OCI-LY1 (cell line): Measurements from ENCODE around the gene FURIN.

Experiments used
- H2AFZ ChIP-seq: fragments of 200-600 bp; sonication (generic), shearing (Covaris generic); 2 replicates; pipeline ENCODE4 v1.6.0; 2014; ENCODE audit warnings: antibody characterized with exemption, mild to moderate bottlenecking, low read length
- H3F3A ChIP-seq: fragments of 200-600 bp; sonication (generic), shearing (Covaris generic); 2 replicates; pipeline ENCODE4 v1.6.0; 2014; ENCODE audit warnings: mild to moderate bottlenecking, antibody characterized with exemption, low read length, moderate library complexity; ENCODE audit not compliant: insufficient read depth
- H3K27ac ChIP-seq: fragments of 200-600 bp; sonication (generic); 2 replicates; pipeline ENCODE4 v1.5.1; 2014; ENCODE audit warnings: low read length, mixed run types, mild to moderate bottlenecking, low read depth; ENCODE audit not compliant: poor library complexity, severe bottlenecking
- H3K27me3 ChIP-seq: fragments of 200-600 bp; sonication (generic); 2 replicates; pipeline ENCODE4 v1.6.0; 2014; ENCODE audit warnings: antibody characterized with exemption, mild to moderate bottlenecking, low read length, moderate library complexity; ENCODE audit not compliant: insufficient read depth
- H3K36me3 ChIP-seq: fragments of 200-600 bp; sonication (generic); 2 replicates; pipeline ENCODE4 v1.6.1; 2014; ENCODE audit warnings: mild to moderate bottlenecking, antibody characterized with exemption, low read length, moderate library complexity, mixed read lengths; ENCODE audit not compliant: insufficient read depth
- H3K4me1 ChIP-seq: fragments of 200-600 bp; sonication (generic); 2 replicates; pipeline ENCODE4 v1.5.1; 2014; ENCODE audit warnings: mild to moderate bottlenecking, low read length, moderate library complexity; ENCODE audit not compliant: insufficient read depth, severe bottlenecking
- H3K4me2 ChIP-seq: fragments of 200-600 bp; sonication (generic), shearing (Covaris generic); 2 replicates; pipeline ENCODE4 v1.6.1; 2014; ENCODE audit warnings: low read length
- H3K4me3 ChIP-seq: fragments of 200-600 bp; sonication (generic); 2 replicates; pipeline ENCODE4 v1.5.1; 2014; ENCODE audit warnings: low read length, low read depth, mild to moderate bottlenecking, mixed read lengths; ENCODE audit not compliant: poor library complexity, severe bottlenecking
- H3K79me2 ChIP-seq: fragments of 200-600 bp; shearing (Covaris generic); 2 replicates; pipeline ENCODE4 v1.6.1; 2016; ENCODE audit warnings: mixed run types, low read length, mixed read lengths; ENCODE audit not compliant: insufficient read depth
- H3K9ac ChIP-seq: fragments of 200-600 bp; sonication (generic), shearing (Covaris generic); 2 replicates; pipeline ENCODE4 v1.6.1; 2014; ENCODE audit warnings: mild to moderate bottlenecking, low read length, mixed read lengths
- H3K9me2 ChIP-seq: fragments of 200-600 bp; sonication (generic), shearing (Covaris generic); 2 replicates; pipeline ENCODE4 v1.6.1; 2014; ENCODE audit warnings: low read depth, mild to moderate bottlenecking, low read length, mixed read lengths
- H3K9me3 ChIP-seq: fragments of 200-600 bp; shearing (Covaris generic); 2 replicates; pipeline ENCODE4 v1.6.1; 2014; ENCODE audit warnings: low read length, mixed read lengths
- H4K20me1 ChIP-seq: fragments of 200-600 bp; sonication (generic), shearing (Covaris generic); 2 replicates; pipeline ENCODE4 v1.6.0; 2016; ENCODE audit warnings: mild to moderate bottlenecking, low read length; ENCODE audit not compliant: insufficient read depth
- EZH2 ChIP-seq: fragments of 200-600 bp; sonication (generic), shearing (Covaris generic); IDR thresholded peaks from 2 replicates; pipeline ENCODE4 v1.8.0; 2017; ENCODE audit warnings: borderline replicate concordance, mixed run types, mild to moderate bottlenecking, antibody characterized with exemption, low read length, moderate library complexity, mixed read lengths
- TF ChIP-seq, protein P1 (sequence below): fragments of 200-600 bp; sonication (generic), shearing (Covaris generic); IDR thresholded peaks from 2 replicates; pipeline ENCODE4 v1.5.1; 2017; ENCODE audit warnings: mild to moderate bottlenecking, antibody characterized with exemption, low read length, moderate library complexity, mixed read lengths

The FURIN gene

DNA sequence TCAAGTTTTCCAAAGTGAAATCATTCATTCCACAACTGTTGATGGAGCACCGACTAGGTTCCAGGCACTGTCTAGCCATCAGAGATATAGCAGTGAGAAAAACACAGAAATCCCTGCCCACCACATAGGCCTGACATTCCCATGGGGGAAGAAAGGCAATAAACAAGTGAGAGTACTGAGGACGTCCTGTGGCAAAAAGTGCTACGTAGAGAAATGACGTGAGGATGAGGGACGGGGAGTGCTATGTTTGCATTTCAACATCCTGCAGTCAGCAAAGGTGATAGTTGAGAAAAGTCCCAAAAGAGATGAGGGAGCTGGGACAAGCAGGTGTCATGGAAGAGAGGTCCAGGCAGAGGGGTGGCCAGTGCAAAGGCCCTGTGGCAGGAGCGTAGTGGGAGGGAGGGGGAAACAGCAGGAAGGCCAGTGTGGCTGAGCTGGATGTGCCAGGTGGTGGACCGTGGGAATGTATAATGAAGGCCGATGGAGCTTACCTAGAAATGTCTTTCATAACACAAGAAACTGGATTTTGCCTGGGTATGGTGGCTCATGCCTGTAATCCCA, 10.4 kb upstream of the FURIN start:
- H3K27me3 ChIP-seq = 0 out of 2 replicates have a peak, but pooled peaks cover 2% of the 10 kb centered on the region
- H2AFZ ChIP-seq = no peak overlapping the region
- no peak overlapping the region for H3K4me2 ChIP-seq
- H3K9me2 ChIP-seq = no peaks in the 10 kb centered on the region
- no peaks in the 10 kb centered on the region for H4K20me1 ChIP-seq
- H3K79me2 ChIP-seq = no peaks in the 10 kb centered on the region
- no peak overlapping the region for H3K27ac ChIP-seq
- H3K4me3 ChIP-seq = no peak overlapping the region
- H3K36me3 ChIP-seq = no peaks in the 10 kb centered on the region
- no peak for TF ChIP-seq EZH2
- no peaks in the 10 kb centered on the region for H3F3A ChIP-seq
- H3K9ac ChIP-seq = no peak overlapping the region
- H3K9me3 ChIP-seq = no peaks in the 10 kb centered on the region
- H3K4me1 ChIP-seq = peaks cover 13% of the 10 kb centered on the region

DNA sequence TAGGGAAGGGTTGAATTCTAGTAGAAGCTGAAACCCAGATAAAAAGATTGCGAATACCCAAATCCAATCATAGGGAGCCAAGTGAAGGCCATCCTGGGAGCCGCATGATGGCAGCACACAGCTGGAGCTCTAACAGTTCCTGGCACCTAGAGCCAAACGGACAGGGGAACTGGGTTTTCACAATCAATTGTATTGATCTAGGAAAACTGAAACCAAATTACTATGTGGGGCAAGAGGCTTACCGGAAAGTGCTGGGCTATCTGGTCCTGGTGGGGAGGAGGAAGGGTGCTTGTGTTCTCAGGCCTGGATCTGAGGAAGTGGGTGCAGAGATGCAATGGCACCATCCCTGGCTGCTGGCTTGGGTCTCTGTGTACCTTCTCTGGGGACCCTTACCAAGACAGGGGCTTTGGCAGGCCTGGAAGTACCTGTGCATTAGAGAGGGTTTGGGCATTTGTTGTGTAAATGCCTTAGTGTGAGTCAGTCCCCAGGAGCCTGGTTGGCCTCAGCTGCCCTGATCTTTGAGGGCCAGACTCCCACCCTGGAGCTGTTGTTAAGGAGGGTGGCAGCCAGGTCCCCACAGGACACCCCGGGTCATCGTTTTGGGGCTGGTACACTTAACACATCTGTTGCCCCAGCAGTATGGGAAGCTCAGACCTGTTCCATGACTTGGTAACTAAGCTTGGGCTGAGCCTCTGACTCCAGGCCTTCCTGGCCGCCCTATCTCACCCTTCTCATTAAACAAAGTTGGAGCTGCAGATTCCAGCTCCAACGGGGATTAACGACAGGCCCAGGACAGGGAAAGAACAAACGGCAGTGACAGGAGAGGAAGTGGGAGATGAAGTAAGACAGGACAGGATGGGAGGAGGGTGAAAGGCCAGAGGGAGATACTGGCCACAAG, 8.9 kb upstream of the FURIN start:
- H3K27ac ChIP-seq = no peak overlapping the region
- H3K4me1 ChIP-seq = peaks cover 10% of the 10 kb centered on the region
- no peak overlapping the region for H3K4me3 ChIP-seq
- H2AFZ ChIP-seq = no peak overlapping the region
- H3K4me2 ChIP-seq = no peak overlapping the region
- no peaks in the 10 kb centered on the region for H3K9me3 ChIP-seq
- H3K36me3 ChIP-seq = no peaks in the 10 kb centered on the region
- H3K9ac ChIP-seq = no peak overlapping the region
- H4K20me1 ChIP-seq = no peaks in the 10 kb centered on the region
- H3K79me2 ChIP-seq = no peaks in the 10 kb centered on the region
- H3K9me2 ChIP-seq = no peaks in the 10 kb centered on the region
- TF ChIP-seq, protein P1, sequence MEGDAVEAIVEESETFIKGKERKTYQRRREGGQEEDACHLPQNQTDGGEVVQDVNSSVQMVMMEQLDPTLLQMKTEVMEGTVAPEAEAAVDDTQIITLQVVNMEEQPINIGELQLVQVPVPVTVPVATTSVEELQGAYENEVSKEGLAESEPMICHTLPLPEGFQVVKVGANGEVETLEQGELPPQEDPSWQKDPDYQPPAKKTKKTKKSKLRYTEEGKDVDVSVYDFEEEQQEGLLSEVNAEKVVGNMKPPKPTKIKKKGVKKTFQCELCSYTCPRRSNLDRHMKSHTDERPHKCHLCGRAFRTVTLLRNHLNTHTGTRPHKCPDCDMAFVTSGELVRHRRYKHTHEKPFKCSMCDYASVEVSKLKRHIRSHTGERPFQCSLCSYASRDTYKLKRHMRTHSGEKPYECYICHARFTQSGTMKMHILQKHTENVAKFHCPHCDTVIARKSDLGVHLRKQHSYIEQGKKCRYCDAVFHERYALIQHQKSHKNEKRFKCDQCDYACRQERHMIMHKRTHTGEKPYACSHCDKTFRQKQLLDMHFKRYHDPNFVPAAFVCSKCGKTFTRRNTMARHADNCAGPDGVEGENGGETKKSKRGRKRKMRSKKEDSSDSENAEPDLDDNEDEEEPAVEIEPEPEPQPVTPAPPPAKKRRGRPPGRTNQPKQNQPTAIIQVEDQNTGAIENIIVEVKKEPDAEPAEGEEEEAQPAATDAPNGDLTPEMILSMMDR = no peak
- no peak for TF ChIP-seq EZH2
- 0 out of 2 replicates have a peak, but pooled peaks cover 5% of the 10 kb centered on the region for H3K27me3 ChIP-seq
- no peaks in the 10 kb centered on the region for H3F3A ChIP-seq

DNA sequence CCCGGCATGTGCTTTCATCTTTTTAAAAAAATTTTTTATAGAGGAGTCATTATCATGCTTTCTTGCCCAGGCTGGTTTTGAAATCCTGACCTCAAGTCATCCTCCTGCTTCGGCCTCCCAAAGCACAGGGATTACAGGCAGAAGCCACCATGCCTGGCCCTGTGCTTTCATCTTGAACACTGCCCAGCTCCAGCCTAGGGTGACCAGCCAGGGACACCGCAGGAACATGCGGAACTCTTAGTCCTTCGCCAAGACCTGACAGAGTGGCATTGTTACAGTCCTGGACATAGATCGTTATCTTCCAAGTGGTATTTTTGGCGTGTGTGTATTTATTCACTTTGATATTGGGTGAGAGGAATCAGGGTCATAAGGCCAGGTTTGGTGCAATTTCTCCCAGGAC, 7.9 kb upstream of the FURIN start:
- H4K20me1 ChIP-seq = no peaks in the 10 kb centered on the region
- 0 out of 2 replicates have a peak, but pooled peaks cover 5% of the 10 kb centered on the region for H3K27me3 ChIP-seq
- peaks cover 10% of the 10 kb centered on the region for H3K4me1 ChIP-seq
- no peak overlapping the region for H3K4me3 ChIP-seq
- no peaks in the 10 kb centered on the region for H3K9me3 ChIP-seq
- H3K36me3 ChIP-seq = no peaks in the 10 kb centered on the region
- no peak overlapping the region for H2AFZ ChIP-seq
- no peak overlapping the region for H3K4me2 ChIP-seq
- H3F3A ChIP-seq = no peaks in the 10 kb centered on the region
- no peaks in the 10 kb centered on the region for H3K9me2 ChIP-seq
- H3K9ac ChIP-seq = no peak overlapping the region
- no peak overlapping the region for H3K27ac ChIP-seq
- no peaks in the 10 kb centered on the region for H3K79me2 ChIP-seq
- TF ChIP-seq, protein P1 = no peak
- no peak for TF ChIP-seq EZH2
